ENCODE measurements around the gene MAPK8IP1. TPM values are rescaled to one million over a fixed set of nuclear protein-coding genes. Genes with fewer than 3 reads are reported as not detected.

The MAPK8IP1 gene
- total RNA-seq, 1 experiment from 2014 or later, result 2.2 TPM

- Mint-ChIP-seq H3K27me3 (ENCODE audit: insufficient read depth, unreplicated experiment) (no peaks in the 10 kb centered on the region), H3K4me1 (ENCODE audit: insufficient read depth, unreplicated experiment) (peaks cover 12% of the 10 kb centered on the region), H3K9me3 (ENCODE audit: unreplicated experiment) (no peaks in the 10 kb centered on the region), H3K27ac (ENCODE audit: low read depth, unreplicated experiment) (no peak overlapping the region), H3K4me3 (ENCODE audit: unreplicated experiment) (no peak overlapping the region), H3K36me3 (ENCODE audit: insufficient read depth, unreplicated experiment) (no peaks in the 10 kb centered on the region)
- no peak for TF ChIP-seq CTCF (IDR thresholded peaks at IDR 0.05; ENCODE audit: unreplicated experiment)
- no peak for DNase-seq (ENCODE audit: unreplicated experiment)
- ChIA-PET POLR2A (interaction anchor here (0.7 to 1.5 kb wide), 4 partner anchors 8 to 34 kb away, joined by 3 to 4 read pairs (median 3); partner anchors contain the start of gene CRY2), CTCF (interaction anchor here (0.5 to 1.3 kb wide), 4 partner anchors 9 to 158 kb away, joined by 3 read pairs; no protein-coding TSS in a partner anchor)
- intact Hi-C loops (cut with micrococcal nuclease), result no loop called here
- BruUV-seq (replicated peaks), result no TSS peak
Observed at GRCh38 chr11:45880772-45881570, 4.5 kb upstream of the MAPK8IP1 start.

GRCh38 chr11:45881708-45882368, 3.6 kb upstream of the MAPK8IP1 start:
- POLR2A ChIA-PET, result interaction anchor here (0.6 to 1.5 kb wide), 4 partner anchors 9 to 73 kb away, joined by 3 to 4 read pairs (median 3); partner anchors contain the start of gene CRY2
- Mint-ChIP-seq H3K4me3 (ENCODE audit: unreplicated experiment) (no peak overlapping the region), H3K9me3 (ENCODE audit: unreplicated experiment) (no peaks in the 10 kb centered on the region), H3K27ac (ENCODE audit: low read depth, unreplicated experiment) (no peak overlapping the region), H3K27me3 (ENCODE audit: insufficient read depth, unreplicated experiment) (no peaks in the 10 kb centered on the region), H3K4me1 (ENCODE audit: insufficient read depth, unreplicated experiment) (peaks cover 12% of the 10 kb centered on the region), H3K36me3 (ENCODE audit: insufficient read depth, unreplicated experiment) (no peaks in the 10 kb centered on the region)
- intact Hi-C loops (cut with micrococcal nuclease), result no loop called here
- CTCF ChIA-PET, result interaction anchor here (0.5 to 1.3 kb wide), 4 partner anchors 10 to 167 kb away, joined by 3 to 4 read pairs (median 3); no protein-coding TSS in a partner anchor
- DNase-seq (ENCODE audit: unreplicated experiment), result peak; percentile 79
- TF ChIP-seq CTCF (IDR thresholded peaks at IDR 0.05; ENCODE audit: unreplicated experiment), result no peak
- BruUV-seq (replicated peaks), result no TSS peak

- H3K9me3 Mint-ChIP-seq (ENCODE audit: unreplicated experiment), result no peaks in the 10 kb centered on the region
- H3K27ac Mint-ChIP-seq (ENCODE audit: low read depth, unreplicated experiment), result no peak overlapping the region
- no peak for TF ChIP-seq CTCF (IDR thresholded peaks at IDR 0.05; ENCODE audit: unreplicated experiment)
- H3K27me3 Mint-ChIP-seq (ENCODE audit: insufficient read depth, unreplicated experiment), result no peaks in the 10 kb centered on the region
- no TSS peak for BruUV-seq (replicated peaks)
- intact Hi-C loops (cut with micrococcal nuclease), result no loop called here
- peak overlapping the region; percentile 38 for H3K4me3 Mint-ChIP-seq (ENCODE audit: unreplicated experiment)
- no peaks in the 10 kb centered on the region for H3K36me3 Mint-ChIP-seq (ENCODE audit: insufficient read depth, unreplicated experiment)
- peaks cover 10% of the 10 kb centered on the region for H3K4me1 Mint-ChIP-seq (ENCODE audit: insufficient read depth, unreplicated experiment)
- no peak for DNase-seq (ENCODE audit: unreplicated experiment)
- ChIA-PET CTCF (interaction anchor here (2.1 kb wide), 1 partner anchor 12 kb away, joined by 9 read pairs; no protein-coding TSS in a partner anchor), POLR2A (interaction anchor here (1.0 to 1.3 kb wide), 2 partner anchors 24 to 56 kb away, joined by 3 read pairs; no protein-coding TSS in a partner anchor)
Observed at GRCh38 chr11:45884596-45885185, 760 bp upstream of the MAPK8IP1 start.
